ENCODE measurements around the gene ERGIC1. TPM values are rescaled to one million over a fixed set of nuclear protein-coding genes. Genes with fewer than 3 reads are reported as not detected.

ERGIC1 gene
- total RNA-seq, 1 experiment from 2014 or later = 77.0 TPM

- Histone ChIP-seq H3K4me2 (ENCODE audit: insufficient read depth, insufficient read length, low read length) (no peak overlapping the region), H4K20me1 (ENCODE audit: control insufficient read depth, insufficient read depth, insufficient read length) (no peaks in the 10 kb centered on the region), H2BK120ac (ENCODE audit: low read depth, low read length, poor library complexity, severe bottlenecking) (no peak overlapping the region)
Measured at GRCh38 chr5:172901788-172902496, 67.9 kb downstream of the ERGIC1 start.

More at GRCh38 chr5:172901788-172902496, 67.9 kb downstream of the ERGIC1 start:
- Histone ChIP-seq H3K56ac (ENCODE audit: insufficient read length, low read depth, low read length) (no peak overlapping the region), H2AK5ac (ENCODE audit: insufficient read length, low read length) (no peak overlapping the region), H3K9me3 (ENCODE audit: control insufficient read depth, low read depth, low read length) (no peaks in the 10 kb centered on the region), H2BK5ac (ENCODE audit: insufficient read length, low read length) (no peak overlapping the region), H3K4ac (ENCODE audit: low read depth, low read length) (no peak overlapping the region), H2BK20ac (ENCODE audit: low read depth, low read length, poor library complexity, severe bottlenecking) (no peak overlapping the region), H3K14ac (ENCODE audit: insufficient read depth, low read length) (no peak overlapping the region), H2BK12ac (ENCODE audit: insufficient read length, low read depth, low read length) (no peak overlapping the region), H3K27ac (ENCODE audit: insufficient read length, low read depth, low read length) (no peak overlapping the region), H3K4me1 (ENCODE audit: insufficient read depth, low read length) (peaks cover 7% of the 10 kb centered on the region; the same call in 1 of the 2 replicates), H2BK15ac (ENCODE audit: low read depth, low read length) (no peak overlapping the region), H3T11ph (ENCODE audit: low read length) (no peak overlapping the region), H3K23me2 (ENCODE audit: insufficient read length, low read depth, low read length, poor library complexity, severe bottlenecking) (no peaks in the 10 kb centered on the region), H3K27me3 (ENCODE audit: insufficient read depth, low read length) (no peaks in the 10 kb centered on the region), H4K8ac (replicated peaks; ENCODE audit: insufficient read length, low read depth, low read length) (no peak overlapping the region), H4K91ac (ENCODE audit: insufficient read length, low read depth, low read length) (no peak overlapping the region), H3K18ac (ENCODE audit: insufficient read length, low read depth, low read length) (no peak overlapping the region), H4K5ac (ENCODE audit: insufficient read length, low read depth, low read length) (no peak overlapping the region), H3K9ac (ENCODE audit: extremely low read depth, insufficient read length, low read length) (no peak overlapping the region), H2AFZ (ENCODE audit: low read length) (no peak overlapping the region), H3K23ac (ENCODE audit: insufficient read length, low read depth, low read length) (no peak overlapping the region), H3K79me1 (ENCODE audit: insufficient read depth, low read depth, low read length, poor library complexity, severe bottlenecking) (no peaks in the 10 kb centered on the region), H3K79me2 (ENCODE audit: insufficient read depth, low read length) (no peaks in the 10 kb centered on the region)
- Mint-ChIP-seq H3K36me3 (ENCODE audit: insufficient read depth in 1 of 3, low read depth in 3 of 3) (peaks cover 13 to 41% (median 34%) of the 10 kb centered on the region in 3 experiments; a peak in 6 of 7 replicates), H3K9me3 (no peaks in the 10 kb centered on the region; a peak in 1 of 5 replicates), H3K27me3 (ENCODE audit: low read depth) (no peaks in the 10 kb centered on the region), H3K27ac (peak overlapping the region in 1 of 3 experiments; percentile 81; a peak in 1 of 7 replicates), H3K4me1 (peaks cover 12 to 28% of the 10 kb centered on the region in 2 experiments), H3K4me3 (no peak overlapping the region)
- no CpG with 5 or more reads among the region's 9 CpGs for WGBS (ENCODE audit: extremely low coverage, insufficient read length, low lambda C conversion rate)
- no peak for DNase-seq
- TF ChIP-seq CTCF (conservative IDR thresholded peaks at IDR 0.05) = no peak

All from H9 (cell line).